MM.1S (cell line): ENCODE measurements around the gene TMEM198.

Experiments used
- DNase-seq: peaks from one replicate; pipeline ENCODE4 v3.0.0-alpha.2; 2015
- H2AFZ ChIP-seq: fragments of 300-600 bp; sonication (generic); 2 replicates; pipeline ENCODE4 v1.6.0; 2016; ENCODE audit warnings: antibody characterized with exemption, low read length
- H3F3A ChIP-seq: fragments of 300-600 bp; sonication (generic); 2 replicates; pipeline ENCODE4 v1.6.1; 2016; ENCODE audit warnings: mild to moderate bottlenecking, antibody characterized with exemption, low read length, moderate library complexity, mixed read lengths; ENCODE audit not compliant: insufficient read depth
- H3K27ac ChIP-seq: fragments of 300-600 bp; sonication (generic); 2 replicates; pipeline ENCODE4 v1.5.1; 2016; ENCODE audit warnings: mild to moderate bottlenecking, low read length
- H3K27me3 ChIP-seq: fragments of 300-600 bp; sonication (generic); replicated peaks from 2 replicates; pipeline ENCODE4 v1.6.0; 2016; ENCODE audit warnings: low read length; ENCODE audit not compliant: insufficient read depth
- H3K36me3 ChIP-seq: fragments of 300-600 bp; sonication (generic); replicated peaks from 2 replicates; pipeline ENCODE4 v1.6.1; 2016; ENCODE audit warnings: mild to moderate bottlenecking, low read length, mixed read lengths; ENCODE audit not compliant: insufficient read depth
- H3K4me1 ChIP-seq: fragments of 300-600 bp; sonication (generic); 2 replicates; pipeline ENCODE4 v1.6.1; 2016; ENCODE audit warnings: low read length, mixed read lengths
- H3K4me2 ChIP-seq: fragments of 300-600 bp; sonication (generic); 2 replicates; pipeline ENCODE4 v1.6.0; 2016; ENCODE audit warnings: low read depth, low read length
- H3K4me3 ChIP-seq: fragments of 300-600 bp; sonication (generic); 2 replicates; pipeline ENCODE4 v1.5.1; 2016; ENCODE audit warnings: low read length, mixed read lengths
- H3K79me2 ChIP-seq: fragments of 300-600 bp; sonication (generic); 2 replicates; pipeline ENCODE4 v1.6.1; 2016; ENCODE audit warnings: mixed run types, low read length, mixed read lengths
- H3K9ac ChIP-seq: fragments of 300-600 bp; sonication (generic); 2 replicates; pipeline ENCODE4 v1.6.1; 2016; ENCODE audit warnings: low read length, mixed read lengths
- H3K9me2 ChIP-seq: fragments of 300-600 bp; sonication (generic); replicated peaks from 2 replicates; pipeline ENCODE4 v1.6.1; 2016; ENCODE audit warnings: mild to moderate bottlenecking, low read length, mixed read lengths; ENCODE audit not compliant: insufficient read depth
- H3K9me3 ChIP-seq: fragments of 300-600 bp; sonication (generic); replicated peaks from 2 replicates; pipeline ENCODE4 v1.6.1; 2016; ENCODE audit warnings: mild to moderate bottlenecking, low read length, mixed read lengths; ENCODE audit not compliant: insufficient read depth
- H4K20me1 ChIP-seq: fragments of 300-600 bp; sonication (generic); 2 replicates; pipeline ENCODE4 v1.6.1; 2016; ENCODE audit warnings: mild to moderate bottlenecking, low read length, moderate library complexity, mixed read lengths; ENCODE audit not compliant: insufficient read depth
- EZH2 ChIP-seq: fragments of 300-600 bp; sonication (generic); optimal IDR thresholded peaks from 2 replicates; pipeline ENCODE3; 2017; ENCODE audit warnings: low read depth, mild to moderate bottlenecking, antibody characterized with exemption, low read length, mixed read lengths
- EZH2phosphoT487 ChIP-seq: fragments of 300-600 bp; sonication (generic); IDR thresholded peaks from 2 replicates; pipeline ENCODE4 v1.6.1; 2018; ENCODE audit warnings: antibody characterized with exemption, low read length
- TF ChIP-seq, protein P1 (sequence below): fragments of 300-600 bp; sonication (generic); IDR thresholded peaks from 2 replicates; pipeline ENCODE4 v1.5.1; 2016; ENCODE audit warnings: antibody characterized with exemption, low read length, mixed read lengths

The TMEM198 gene

GRCh38 chr2:219545295-219545942 lies 1.6 kb downstream of the TMEM198 start:
- no peaks in the 10 kb centered on the region for H3K9me3 ChIP-seq
- H3K4me1 ChIP-seq: 0 out of 2 replicates have a peak, but pooled peaks cover 4% of the 10 kb centered on the region
- H3K4me3 ChIP-seq: no peak overlapping the region
- H3F3A ChIP-seq: peaks cover 9% of the 10 kb centered on the region
- no peaks in the 10 kb centered on the region for H3K9me2 ChIP-seq
- no peak overlapping the region for H3K9ac ChIP-seq
- H4K20me1 ChIP-seq: no peaks in the 10 kb centered on the region
- DNase-seq: no peak
- H3K27me3 ChIP-seq: no peaks in the 10 kb centered on the region
- H2AFZ ChIP-seq: no peak overlapping the region
- no peak overlapping the region for H3K27ac ChIP-seq
- TF ChIP-seq, protein P1, sequence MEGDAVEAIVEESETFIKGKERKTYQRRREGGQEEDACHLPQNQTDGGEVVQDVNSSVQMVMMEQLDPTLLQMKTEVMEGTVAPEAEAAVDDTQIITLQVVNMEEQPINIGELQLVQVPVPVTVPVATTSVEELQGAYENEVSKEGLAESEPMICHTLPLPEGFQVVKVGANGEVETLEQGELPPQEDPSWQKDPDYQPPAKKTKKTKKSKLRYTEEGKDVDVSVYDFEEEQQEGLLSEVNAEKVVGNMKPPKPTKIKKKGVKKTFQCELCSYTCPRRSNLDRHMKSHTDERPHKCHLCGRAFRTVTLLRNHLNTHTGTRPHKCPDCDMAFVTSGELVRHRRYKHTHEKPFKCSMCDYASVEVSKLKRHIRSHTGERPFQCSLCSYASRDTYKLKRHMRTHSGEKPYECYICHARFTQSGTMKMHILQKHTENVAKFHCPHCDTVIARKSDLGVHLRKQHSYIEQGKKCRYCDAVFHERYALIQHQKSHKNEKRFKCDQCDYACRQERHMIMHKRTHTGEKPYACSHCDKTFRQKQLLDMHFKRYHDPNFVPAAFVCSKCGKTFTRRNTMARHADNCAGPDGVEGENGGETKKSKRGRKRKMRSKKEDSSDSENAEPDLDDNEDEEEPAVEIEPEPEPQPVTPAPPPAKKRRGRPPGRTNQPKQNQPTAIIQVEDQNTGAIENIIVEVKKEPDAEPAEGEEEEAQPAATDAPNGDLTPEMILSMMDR: no peak
- TF ChIP-seq EZH2 (no peak), EZH2phosphoT487 (no peak)
- H3K4me2 ChIP-seq: no peak overlapping the region
- no peaks in the 10 kb centered on the region for H3K36me3 ChIP-seq
- H3K79me2 ChIP-seq: peaks cover 11% of the 10 kb centered on the region

GRCh38 chr2:219545943-219546352 lies 2.1 kb downstream of the TMEM198 start:
- Histone ChIP-seq H3K9me2 (no peaks in the 10 kb centered on the region), H3K4me2 (no peak overlapping the region)

DNA sequence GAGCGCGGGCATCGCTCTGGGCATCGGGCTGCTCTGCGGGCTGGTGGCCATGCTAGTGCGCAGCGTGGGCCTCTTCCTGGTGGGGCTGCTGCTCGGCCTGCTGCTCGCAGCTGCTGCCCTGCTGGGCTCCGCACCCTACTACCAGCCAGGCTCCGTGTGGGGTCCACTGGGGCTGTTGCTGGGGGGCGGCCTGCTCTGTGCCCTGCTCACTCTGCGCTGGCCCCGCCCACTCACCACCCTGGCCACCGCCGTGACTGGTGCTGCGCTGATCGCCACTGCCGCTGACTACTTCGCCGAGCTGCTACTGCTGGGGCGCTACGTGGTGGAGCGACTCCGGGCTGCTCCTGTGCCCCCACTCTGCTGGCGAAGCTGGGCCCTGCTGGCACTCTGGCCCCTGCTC lies 3.8 kb downstream of the TMEM198 start:
- no peaks in the 10 kb centered on the region for H3K79me2 ChIP-seq
- peaks cover 8% of the 10 kb centered on the region for H3F3A ChIP-seq
- DNase-seq: no peak
- no peak overlapping the region for H2AFZ ChIP-seq
- no peak overlapping the region for H3K4me3 ChIP-seq
- H3K4me2 ChIP-seq: no peak overlapping the region
- 0 out of 2 replicates have a peak, but pooled peaks cover 4% of the 10 kb centered on the region for H3K4me1 ChIP-seq
- H3K9ac ChIP-seq: no peak overlapping the region
- H3K9me3 ChIP-seq: no peaks in the 10 kb centered on the region
- H4K20me1 ChIP-seq: no peaks in the 10 kb centered on the region
- no peaks in the 10 kb centered on the region for H3K36me3 ChIP-seq
- no peak overlapping the region for H3K27ac ChIP-seq
- H3K27me3 ChIP-seq: no peaks in the 10 kb centered on the region
- TF ChIP-seq EZH2 (no peak), EZH2phosphoT487 (no peak)
- TF ChIP-seq, protein P1: no peak
- H3K9me2 ChIP-seq: no peaks in the 10 kb centered on the region

More at GRCh38 chr2:219545943-219546352, 2.1 kb downstream of the TMEM198 start:
- 0 out of 2 replicates have a peak, but pooled peaks cover 4% of the 10 kb centered on the region for H3K4me1 ChIP-seq
- no peak overlapping the region for H3K27ac ChIP-seq
- H3K36me3 ChIP-seq: no peaks in the 10 kb centered on the region
- no peak overlapping the region for H3K9ac ChIP-seq
- H2AFZ ChIP-seq: no peak overlapping the region
- peaks cover 8% of the 10 kb centered on the region for H3K79me2 ChIP-seq
- no peak for TF ChIP-seq EZH2phosphoT487
- no peak for TF ChIP-seq EZH2
- TF ChIP-seq, protein P1: no peak
- peaks cover 9% of the 10 kb centered on the region for H3F3A ChIP-seq
- no peaks in the 10 kb centered on the region for H3K27me3 ChIP-seq
- no peak overlapping the region for H3K4me3 ChIP-seq
- no peaks in the 10 kb centered on the region for H4K20me1 ChIP-seq
- no peaks in the 10 kb centered on the region for H3K9me3 ChIP-seq
- DNase-seq: no peak
